K562 (cell line): Measurements from ENCODE around the gene PNMA8A.

Experiments used
- BCOR ChIP-seq: fragments of 450-650 bp; IDR thresholded peaks from 2 replicates; pipeline ENCODE4 v1.6.1; 2016
- TF ChIP-seq, protein P1 (sequence below), 2 experiments: fragments of 450-650 bp in 1 of 2; sonication (generic) in 1 of 2; formaldehyde crosslinking; conservative IDR thresholded peaks; 2 replicates each; pipeline versions ENCODE4 v1.4.0 to v1.8.1; 2020 to 2022; ENCODE audit warnings: mild to moderate bottlenecking in 1 of 2, missing genetic modification reagents in 1 of 2

DNA sequence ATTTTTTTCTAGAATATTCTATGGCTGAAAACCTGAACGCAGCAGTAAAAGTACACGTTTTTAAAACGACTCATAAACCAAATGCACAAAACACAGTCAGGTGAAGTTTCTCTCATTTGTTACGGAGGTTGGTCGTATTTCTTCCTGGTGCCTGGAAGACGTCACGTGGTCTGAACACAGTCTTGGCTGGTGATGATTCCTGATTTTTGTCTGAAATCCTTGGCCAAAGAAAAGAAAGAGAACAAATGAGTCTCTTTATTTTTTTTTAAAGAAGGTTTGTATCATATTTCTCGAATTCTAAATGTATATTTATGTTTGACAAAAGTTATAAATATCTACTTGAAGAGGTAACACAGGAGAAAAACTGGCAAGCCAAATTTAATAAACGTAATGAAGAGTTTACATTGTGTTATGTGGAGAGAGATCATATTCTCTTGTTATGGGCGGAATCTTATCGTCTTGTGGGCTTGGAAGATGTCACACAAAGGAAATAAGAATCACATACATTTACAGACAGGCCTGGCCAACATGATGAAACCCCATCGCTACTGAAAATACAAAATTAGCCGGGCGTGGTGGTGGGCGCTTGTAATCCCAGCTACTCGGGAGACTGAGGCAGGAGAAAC, 10.0 kb upstream of the PNMA8A start:
- no peak for TF ChIP-seq BCOR
- TF ChIP-seq, protein P1, sequence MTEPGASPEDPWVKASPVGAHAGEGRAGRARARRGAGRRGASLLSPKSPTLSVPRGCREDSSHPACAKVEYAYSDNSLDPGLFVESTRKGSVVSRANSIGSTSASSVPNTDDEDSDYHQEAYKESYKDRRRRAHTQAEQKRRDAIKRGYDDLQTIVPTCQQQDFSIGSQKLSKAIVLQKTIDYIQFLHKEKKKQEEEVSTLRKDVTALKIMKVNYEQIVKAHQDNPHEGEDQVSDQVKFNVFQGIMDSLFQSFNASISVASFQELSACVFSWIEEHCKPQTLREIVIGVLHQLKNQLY (CRISPR knock-in tag; conservative IDR thresholded peaks at IDR 0.05): no peak
